GM12891 (cell line): ENCODE measurements around the gene NINL.
"Not testable (repeated sequence)": the region's sequence is repeated elsewhere in the genome, so short reads cannot be mapped to it uniquely, and the experiment has no call there.

Experiments used
- DNase-seq: peaks from one replicate; pipeline ENCODE4 v3.0.0; 2011; ENCODE audit warnings: low spot score; ENCODE audit not compliant: insufficient read length
- FAIRE-seq: peaks from 2 replicates; lab custom pipeline; 2011; peaks lifted over from hg19 to GRCh38; lab: Jason Lieb, UNC
- PAX5 ChIP-seq: IDR thresholded peaks from 2 replicates; pipeline ENCODE4 v1.6.1; 2011; ENCODE audit warnings: low read length, moderate library complexity, mild to moderate bottlenecking; ENCODE audit not compliant: insufficient read depth, severe bottlenecking
- POLR2A ChIP-seq: IDR thresholded peaks from 2 replicates; pipeline ENCODE4 v1.6.1; 2011; ENCODE audit warnings: low read depth, low read length, control low read depth
- POLR2AphosphoS5 ChIP-seq: IDR thresholded peaks from 2 replicates; pipeline ENCODE4 v1.6.1; 2011; ENCODE audit warnings: low read depth, low read length, control low read depth
- POU2F2 ChIP-seq: IDR thresholded peaks from 2 replicates; pipeline ENCODE4 v1.6.1; 2011; ENCODE audit warnings: low read depth, mild to moderate bottlenecking, control low read depth, low read length, moderate library complexity
- SPI1 ChIP-seq: IDR thresholded peaks from 2 replicates; pipeline ENCODE4 v1.6.1; 2011; ENCODE audit warnings: low read depth, low read length, control low read depth
- TAF1 ChIP-seq: IDR thresholded peaks from 2 replicates; pipeline ENCODE4 v1.6.1; 2011; ENCODE audit warnings: low read depth, low read length, control low read depth

Gene NINL

DNA sequence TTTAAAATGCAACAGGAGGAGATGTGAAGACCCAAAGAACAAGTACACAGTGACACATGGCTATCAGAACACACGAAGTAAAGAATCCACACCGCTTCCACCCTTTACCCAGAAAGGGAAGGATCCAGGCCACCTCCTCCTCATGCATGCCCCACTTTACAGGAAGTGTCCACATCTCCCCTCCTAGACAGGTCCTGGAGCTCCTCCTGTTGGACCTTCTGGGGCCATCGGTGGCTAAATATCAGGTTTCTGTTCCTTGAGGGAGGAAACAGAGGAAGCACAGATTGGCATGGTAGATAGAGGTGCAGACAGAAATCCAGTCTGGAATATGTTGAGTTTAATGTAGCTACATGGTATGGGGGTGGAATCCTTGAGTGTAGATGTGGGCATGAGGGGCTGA, 10.9 kb downstream of the NINL start:
- no peak for TF ChIP-seq POU2F2
- no peak for FAIRE-seq
- no peak for DNase-seq

DNA sequence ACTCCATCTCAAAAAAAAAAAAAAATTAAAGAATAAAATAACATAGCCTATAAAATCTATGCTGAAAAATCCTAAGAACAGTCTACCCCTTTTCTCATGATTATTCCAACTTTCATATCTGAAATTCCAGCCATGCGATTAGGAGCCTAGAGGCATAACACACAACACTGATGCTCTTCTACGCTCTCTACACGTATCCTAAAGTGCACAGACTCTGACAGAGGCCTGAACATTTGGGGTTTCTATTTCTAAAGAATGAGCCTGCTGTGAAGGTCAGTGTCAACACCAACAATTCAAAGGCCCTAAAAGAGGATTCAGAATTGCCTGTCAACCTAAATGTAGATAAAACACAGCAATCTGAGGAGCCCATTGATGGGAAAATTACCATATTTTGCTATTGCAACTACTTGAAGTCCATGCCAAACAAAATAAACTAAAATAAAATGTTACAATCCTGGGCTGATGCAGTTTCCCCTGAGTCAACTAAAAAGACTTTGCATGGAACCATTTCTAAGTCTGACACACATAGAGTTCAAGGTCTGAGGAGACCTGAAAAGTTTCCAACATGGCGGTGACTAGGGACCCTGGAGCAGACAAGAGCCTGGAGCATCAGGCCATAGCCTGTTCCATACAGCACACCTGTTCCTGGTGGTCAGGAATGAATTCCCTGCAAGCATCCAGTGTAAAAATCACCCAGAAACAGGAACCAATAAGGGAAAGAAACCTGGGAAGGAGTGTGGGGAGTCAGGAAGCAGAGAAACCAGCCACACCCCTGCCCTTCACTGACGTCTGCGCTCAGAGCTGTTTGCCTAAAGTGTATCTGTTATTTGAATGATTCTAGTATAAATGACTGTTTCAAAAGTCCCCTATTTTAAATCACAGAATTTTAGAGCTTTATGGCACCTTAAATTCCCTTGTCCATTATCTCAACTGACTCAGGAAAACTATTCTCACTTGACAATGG, 11.8 kb downstream of the NINL start:
- DNase-seq (no peak), FAIRE-seq (no peak)
- no peak for TF ChIP-seq PAX5
- no peak for TF ChIP-seq TAF1
- TF ChIP-seq POLR2A = no peak
- TF ChIP-seq POLR2AphosphoS5 = no peak

DNA sequence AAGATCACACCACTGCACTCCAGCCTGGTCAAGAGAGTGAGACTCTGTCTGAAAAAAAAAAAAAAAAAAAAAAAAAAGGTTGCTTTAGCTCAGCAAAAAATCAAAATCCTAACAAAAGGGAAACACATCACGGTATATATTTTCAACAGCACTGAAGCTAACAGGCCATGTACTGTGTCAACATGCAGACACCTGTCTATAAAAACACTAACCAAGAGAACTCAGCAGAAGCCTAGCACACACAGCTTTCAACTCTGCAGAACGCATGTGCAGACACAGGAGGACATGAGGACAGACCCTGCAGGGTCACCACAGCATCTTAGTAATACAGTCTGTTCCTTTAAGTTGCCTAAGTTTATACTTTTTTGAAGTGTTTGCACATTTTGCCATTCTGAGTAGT, 13.5 kb downstream of the NINL start:
- DNase-seq (no peak), FAIRE-seq (no peak)
- TF ChIP-seq POU2F2 = no peak

DNA sequence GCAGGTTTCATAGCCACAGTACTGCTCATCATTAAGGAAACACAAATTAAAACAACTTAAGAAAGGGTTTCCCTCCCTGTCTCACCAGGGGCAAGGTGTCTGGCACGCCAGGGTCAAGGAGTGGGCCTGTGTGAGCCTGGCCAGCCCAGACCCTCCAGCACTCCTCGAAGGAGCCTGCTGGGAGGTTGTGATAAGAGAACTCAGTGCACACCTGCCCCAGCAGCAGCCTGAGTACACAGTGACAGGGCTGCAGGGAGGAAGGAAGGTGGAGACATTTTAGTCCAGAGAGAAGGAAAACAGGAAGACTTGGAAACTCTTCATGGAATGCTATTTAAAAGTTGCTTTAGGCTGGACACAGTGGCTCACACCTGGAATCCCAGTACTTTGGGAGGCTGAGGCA, 14.1 kb downstream of the NINL start:
- DNase-seq (no peak), FAIRE-seq (no peak)
- TF ChIP-seq PAX5 = no peak
- no peak for TF ChIP-seq SPI1
- no peak for TF ChIP-seq POLR2AphosphoS5
- TF ChIP-seq TAF1 = no peak
- TF ChIP-seq POU2F2 = no peak
- no peak for TF ChIP-seq POLR2A

DNA sequence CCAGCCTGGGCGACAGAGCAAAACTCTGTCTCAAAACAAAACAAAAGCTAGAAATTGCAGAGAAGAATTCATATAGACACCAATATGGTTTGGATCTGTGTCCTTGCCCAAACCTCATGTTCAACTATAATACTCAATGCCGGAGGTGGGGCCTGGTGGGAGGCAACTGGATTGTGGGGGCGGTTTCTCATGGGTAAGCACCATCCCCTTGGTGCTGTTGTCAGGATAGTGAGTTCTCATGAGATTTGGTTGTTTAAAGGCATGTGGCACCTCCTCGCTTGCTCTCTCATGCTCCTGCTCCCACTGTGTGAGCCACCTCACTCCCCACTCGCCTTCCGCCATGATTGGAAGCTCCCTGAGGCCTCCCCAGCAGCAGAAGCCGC, 15.2 kb downstream of the NINL start:
- TF ChIP-seq TAF1 (no peak), POU2F2 (no peak), PAX5 (no peak), POLR2AphosphoS5 (no peak), SPI1 (no peak), POLR2A (no peak)
- DNase-seq (no peak), FAIRE-seq (no peak)

DNA sequence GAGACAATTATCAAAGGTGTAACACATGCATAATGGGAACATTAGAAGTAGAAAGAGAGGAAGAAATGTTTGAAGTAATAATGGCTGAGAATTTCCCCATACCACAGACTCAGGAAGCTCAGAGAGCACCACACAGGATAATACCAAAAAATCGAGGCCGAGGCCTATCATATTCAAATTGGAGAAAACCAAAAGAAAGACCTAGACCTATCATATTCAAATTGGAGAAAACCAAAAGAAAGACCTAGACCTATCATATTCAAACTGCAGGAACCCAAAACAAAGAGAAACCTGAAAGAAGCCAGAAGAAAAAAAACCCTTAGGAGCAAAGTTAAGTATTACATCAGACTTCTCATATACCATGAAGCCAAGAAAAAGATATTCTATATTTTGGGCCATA, 18.0 kb downstream of the NINL start:
- no peak for FAIRE-seq
- TF ChIP-seq POU2F2 (no peak), POLR2AphosphoS5 (no peak), POLR2A (no peak)
- DNase-seq = no peak

DNA sequence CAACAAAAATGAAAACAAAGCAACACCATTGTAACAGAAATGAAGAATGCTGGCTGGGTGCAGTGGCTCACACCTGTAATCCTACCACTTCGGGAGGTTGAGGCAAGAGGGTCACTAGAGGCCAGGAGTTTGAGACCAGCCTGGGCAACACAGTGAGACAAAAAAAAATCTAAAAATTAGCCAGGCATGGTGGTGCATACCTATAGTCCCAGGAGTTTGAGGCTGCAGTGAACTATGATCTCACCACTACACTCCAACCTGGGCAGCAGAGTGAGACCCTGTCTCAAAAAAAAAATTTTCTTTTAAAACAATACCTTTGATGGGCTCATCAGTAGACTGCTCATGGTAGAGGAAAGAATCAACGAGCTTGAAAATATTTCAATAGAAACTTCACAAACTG, 18.5 kb downstream of the NINL start:
- TF ChIP-seq SPI1 (no peak), POLR2A (no peak), POLR2AphosphoS5 (no peak), POU2F2 (no peak), PAX5 (no peak), TAF1 (no peak)
- no peak for DNase-seq
- FAIRE-seq = no peak

DNA sequence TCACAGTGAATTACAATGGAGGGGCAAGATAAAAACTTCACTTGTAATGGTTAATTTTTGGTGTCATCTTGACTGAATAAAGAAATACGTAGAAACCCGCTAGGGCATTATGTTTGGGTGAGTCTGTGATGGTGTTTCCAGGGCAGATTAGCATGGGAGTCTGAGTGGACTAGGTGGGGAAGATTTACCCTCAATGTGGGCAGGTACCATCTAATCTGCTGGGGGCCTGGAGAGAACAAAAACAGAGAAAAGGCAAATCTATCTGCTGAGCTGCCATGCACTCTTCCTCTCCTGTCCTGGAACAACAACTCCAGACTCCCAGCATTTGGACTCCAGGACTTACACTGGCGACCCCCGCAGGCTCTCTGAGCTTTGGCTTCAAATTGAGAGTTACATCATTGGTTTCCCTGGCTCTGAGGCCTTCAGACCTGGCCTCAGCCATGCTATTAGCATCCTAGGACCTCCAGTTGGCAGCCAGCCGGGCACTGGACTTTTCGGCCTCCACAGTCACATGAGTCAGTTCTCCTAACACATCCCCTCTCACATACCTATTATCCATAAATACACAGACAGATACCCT, 19.7 kb downstream of the NINL start:
- no peak for TF ChIP-seq PAX5
- TF ChIP-seq SPI1 = no peak
- TF ChIP-seq TAF1 = no peak
- no peak for TF ChIP-seq POU2F2
- TF ChIP-seq POLR2A = no peak
- DNase-seq = no peak
- no peak for FAIRE-seq

DNA sequence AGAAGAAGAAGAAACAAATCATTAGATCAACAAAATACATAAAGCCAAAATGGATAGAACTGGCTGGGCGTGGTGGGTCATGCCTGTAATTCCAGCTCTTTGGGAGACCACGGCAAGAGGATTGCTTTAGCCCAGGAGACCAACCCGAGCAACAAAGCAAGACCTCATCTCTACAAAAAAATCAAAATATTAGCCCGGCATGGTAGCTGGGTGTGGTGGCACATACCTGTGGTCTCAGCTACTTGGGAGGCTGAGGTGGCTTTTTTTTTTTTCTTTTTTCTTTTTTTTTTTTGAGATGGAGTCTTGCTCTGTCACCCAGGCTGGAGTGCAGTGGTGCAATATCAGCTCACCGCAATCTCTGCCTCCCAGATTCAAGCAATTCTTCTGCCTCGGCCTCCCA, 21.5 kb downstream of the NINL start:
- TF ChIP-seq POLR2AphosphoS5 (no peak), TAF1 (no peak), POLR2A (no peak), PAX5 (no peak), POU2F2 (no peak), SPI1 (no peak)
- DNase-seq = no peak
- no peak for FAIRE-seq

DNA sequence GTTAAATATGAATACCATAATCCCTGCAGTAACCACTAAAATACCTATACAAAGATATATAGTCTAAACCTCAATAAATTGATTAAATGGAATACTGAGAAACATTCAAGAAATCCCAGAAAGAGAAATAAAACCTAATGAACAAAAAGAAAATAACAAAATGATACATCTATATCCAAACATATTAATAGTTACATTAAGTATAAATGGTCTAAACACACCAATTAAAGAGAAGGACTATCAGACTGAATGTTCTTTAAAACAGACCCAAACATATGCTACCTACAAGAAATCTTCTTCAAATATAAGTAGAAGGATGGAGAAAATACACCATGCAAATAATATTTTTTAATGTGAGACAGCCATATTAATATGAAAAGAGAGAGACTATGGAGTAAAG, 22.0 kb downstream of the NINL start:
- no peak for DNase-seq
- no peak for TF ChIP-seq POU2F2
- no peak for TF ChIP-seq PAX5
- TF ChIP-seq SPI1 = no peak
- no peak for TF ChIP-seq TAF1
- TF ChIP-seq POLR2AphosphoS5 = no peak
- no peak for TF ChIP-seq POLR2A
- FAIRE-seq = no peak

DNA sequence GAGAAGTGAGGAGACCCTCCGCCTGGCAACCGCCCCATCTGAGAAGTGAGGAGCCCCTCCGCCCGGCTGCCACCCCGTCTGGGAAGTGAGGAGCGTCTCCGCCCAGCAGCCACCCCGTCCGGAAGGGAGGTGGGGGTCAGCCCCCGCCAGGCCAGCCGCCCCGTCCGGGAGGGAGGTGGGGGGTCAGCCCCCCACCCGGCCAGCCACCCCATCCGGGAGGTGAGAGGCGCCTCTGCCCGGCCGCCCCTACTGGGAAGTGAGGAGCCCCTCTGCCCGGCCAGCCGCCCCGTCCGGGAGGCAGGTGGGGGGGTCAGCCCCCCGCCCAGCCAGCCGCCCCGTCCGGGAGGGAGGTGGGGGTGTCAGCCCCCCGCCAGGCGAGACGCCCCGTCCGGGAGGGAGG, 23.6 kb downstream of the NINL start:
- not testable (repeated sequence) for DNase-seq, FAIRE-seq
